Heart left ventricle (tissue), 16 donors: ENCODE data around the gene MMP27. TPM values are rescaled to one million over a fixed set of nuclear protein-coding genes. Genes with fewer than 3 reads are reported as not detected.
A peak's percentile ranks its signal among the peaks of the same experiment; 100 is the strongest.

ENCODE experiments used
- ATAC-seq, 4 donors: fragments of 200-7000 bp; cut with Tn5 transposase; one replicate each; pipeline ENCODE4 v1.9.1; 2020 to 2022; ENCODE audit warnings: moderate library complexity in 4 of 4, mild to moderate bottlenecking in 3 of 4, moderate number of reproducible peaks in 1 of 4
- DNase-seq, 5 donors: peaks; one replicate each; pipeline ENCODE4 v3.0.0-alpha.2; 2020
- H3K27ac ChIP-seq, 12 donors: fragments of 200-600 bp; sonication (generic) in 4 of 12; one replicate each; pipeline versions ENCODE4 v1.5.0 to v1.8.0; 2016 to 2022; ENCODE audit warnings: mild to moderate bottlenecking in 2 of 12
- H3K27me3 ChIP-seq, 9 donors: fragments of 200-600 bp; sonication (generic) in 2 of 9; one replicate each; pipeline versions ENCODE4 v1.5.1 to v1.8.0; 2016 to 2022; ENCODE audit warnings: mild to moderate bottlenecking in 3 of 9
- H3K36me3 ChIP-seq, 9 donors: fragments of 200-600 bp; sonication (generic) in 2 of 9; one replicate each; pipeline versions ENCODE4 v1.5.0 to v1.8.0; 2018 to 2022; ENCODE audit warnings: mild to moderate bottlenecking in 2 of 9
- H3K4me1 ChIP-seq, 12 donors: fragments of 200-600 bp; sonication (generic) in 4 of 12; one replicate each; pipeline versions ENCODE4 v1.5.0 to v1.8.0; 2016 to 2022; ENCODE audit warnings: mild to moderate bottlenecking in 3 of 12
- H3K4me3 ChIP-seq, 12 donors: fragments of 200-600 bp; sonication (generic) in 4 of 12; one replicate each; pipeline versions ENCODE4 v1.5.0 to v1.8.0; 2017 to 2022; ENCODE audit warnings: mild to moderate bottlenecking in 9 of 12, moderate library complexity in 4 of 12
- H3K9me3 ChIP-seq, 12 donors: fragments of 200-600 bp; sonication (generic) in 4 of 12; one replicate each; pipeline versions ENCODE4 v1.5.0 to v1.8.0; 2016 to 2022; ENCODE audit warnings: mild to moderate bottlenecking in 1 of 12
- POLR2A ChIP-seq, 2 donors: fragments of 450-650 bp; IDR thresholded peaks; one replicate each; pipeline ENCODE4 v1.6.1; 2017; ENCODE audit warnings: antibody characterized with exemption in 2 of 2, mild to moderate bottlenecking in 2 of 2, moderate library complexity in 2 of 2
- WGBS, 4 donors: extraction: QIAGEN DNeasy Blood & Tissue Kit in 2 of 4; methylation state at CpG; one replicate each; pipeline versions ENCODE4 v1.1.5 to v1.1.7; 2013 to 2018; 5-methylcytosine and 5-hydroxymethylcytosine counted together
- intact Hi-C, 10 donors: fragments of 100-400 bp; cut with DNase I; formaldehyde crosslinking; loops; one replicate each; pipeline versions ENCODE4 v1.11.1 to v1.14.2; 2022
- polyA plus RNA-seq, 2 donors: library from polyadenylated mRNA; stranded (reverse); fragments of 200-250 nt; gene quantifications; one replicate each; pipeline ENCODE4 v1.2.3, GENCODE V29; 2013
- total RNA-seq, 9 donors: library from RNA; depleted of rRNA in 2 of 9; stranded (reverse); fragments of >200 nt in 2 of 9; fragmentation: NEBNext Ultra II Directional in 3 of 9; extraction: Animal tissue kit (Norgen Biotek cat#: 25700) in 3 of 9; gene quantifications; one replicate each; pipeline versions ENCODE4 v1.1.0 to v1.2.4, GENCODE V29; 2016 to 2023
- TF ChIP-seq, protein P1 (sequence below), 12 donors: fragments of 200-600 bp; sonication (generic) in 4 of 12; IDR thresholded peaks; one replicate each; pipeline versions ENCODE4 v1.5.0 to v1.8.0; 2018 to 2022; ENCODE audit warnings: antibody characterized with exemption in 12 of 12, mild to moderate bottlenecking in 5 of 12
- donor health status: ischemic (EF 13 %, LVEDD 7.1; RV severe dilation, severe dysfunction).
- donor health status: healthy with polysubstance abuse.
- donor health status: DM: no; HTN: yes; CAD: no.
- donor health status: DM: no; HTN: no; CAD: no.
- donor health status: ischemic (EF 25% LVEDD 6.9; RV normal size, moderate dysfunction).
- donor health status: ischemic (EF 25% LVEDD 5.7; RV mildly dilated, moderate dysfunction).
- donor health status: healthy.
- donor health status: DM: yes; HTN: yes; CAD: no.
- donor health status: ischemic (EF 35%, LVEDD 5.7; RV mildly dilated, moderate dysfunction).
- donor health status: nonischemic (EF 11% LVEDD 7.7; RV severe dilation, severe dysfunction).
- donor health status: DM: yes; HTN: yes; CAD: no.
- donor health status: PGD.
- donor health status: ischemic (EF 29% LVEDD 5.4; RV normal size, mild dysfunction).
- donor health status: nonischemic (EF 23%, LVEDD 6.1; RV moderate dilation, normal function).

MMP27 gene
- total and polyA plus RNA-seq, 11 donors: 0.14 TPM; not detected in 10

DNA sequence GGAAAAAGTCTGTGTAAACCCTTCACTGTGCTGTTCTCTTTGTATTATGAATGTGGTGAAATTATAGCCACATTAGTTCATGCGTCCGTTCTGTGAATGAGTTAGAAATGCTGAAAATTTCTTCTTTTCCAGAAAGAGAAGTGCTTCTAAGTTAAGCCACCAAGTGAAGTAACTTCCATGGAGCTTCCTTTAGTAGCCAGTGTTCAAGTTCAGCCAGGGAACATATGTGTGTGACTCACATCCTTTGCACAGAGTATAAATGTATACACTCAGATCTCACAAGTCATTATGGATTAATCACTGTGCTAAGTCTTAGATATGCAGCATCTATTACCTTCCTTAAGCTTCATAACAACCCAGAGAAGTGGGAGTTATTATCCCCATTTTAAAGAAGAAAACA lies 22.3 kb upstream of the MMP27 start:
- no peak for TF ChIP-seq POLR2A (IDR thresholded peaks at IDR 0.05)
- no peak overlapping the region for H3K27ac ChIP-seq
- no peaks in the 10 kb centered on the region for H3K36me3 ChIP-seq
- ATAC-seq: peak in 2 of 4 donors; percentile 26 to 53
- no peak overlapping the region for H3K4me3 ChIP-seq
- H3K4me1 ChIP-seq: peaks cover 0 to 19% (median 0%) of the 10 kb centered on the region in 12 donors
- H3K27me3 ChIP-seq: peaks cover 0 to 4% (median 0%) of the 10 kb centered on the region in 9 donors
- H3K9me3 ChIP-seq: peaks cover 0 to 5% (median 0%) of the 10 kb centered on the region in 12 donors
- no peak for DNase-seq
- intact Hi-C loops: no loop called here
- 82 to 92% (median 83%) methylated on average over 2 of the region's 2 CpGs for WGBS, 4 donors

DNA sequence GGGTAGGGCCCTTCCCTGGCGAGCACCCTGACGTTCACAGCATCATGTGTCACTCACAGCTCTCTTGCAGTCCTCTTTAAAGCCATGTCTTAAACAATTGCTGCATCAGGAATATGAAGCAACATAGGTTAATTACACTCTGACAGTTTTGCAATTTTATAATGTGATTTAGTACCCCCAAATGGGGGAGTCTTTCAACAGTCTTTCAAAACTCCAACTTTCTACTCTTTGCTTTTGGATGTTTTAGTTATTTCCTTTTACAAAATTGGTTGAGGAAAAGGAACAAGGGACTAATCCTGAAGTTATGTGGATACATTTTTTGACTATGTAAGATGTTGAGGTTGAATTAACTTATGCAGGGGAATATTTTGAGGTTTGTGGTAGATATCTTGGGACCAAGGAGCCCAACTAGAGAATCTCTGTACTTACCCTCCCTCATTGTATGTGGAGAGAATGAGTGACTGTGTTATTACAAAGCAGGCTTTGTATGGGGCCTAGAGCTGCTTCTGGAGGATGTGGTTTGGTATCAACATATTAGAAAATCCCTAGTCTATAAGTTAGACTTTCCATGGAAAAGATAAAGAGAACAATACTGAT lies 19.4 kb upstream of the MMP27 start, which contains the start of gene MMP8:
Gene MMP8, minus strand, starts transcription at position 51 of the 597 bp plus-strand sequence. CDS start 99 bp downstream, outside the sequence.
- Histone ChIP-seq H3K27ac (no peak within 1 kb of the TSS), H3K4me1 (peaks cover 0 to 19% (median 0%) of the 10 kb centered on the region in 12 donors), H3K9me3 (peaks cover 0 to 5% (median 0%) of the 10 kb centered on the region in 12 donors), H3K4me3 (no peak within 1 kb of the TSS), H3K36me3 (no peaks in the 10 kb centered on the region), H3K27me3 (no peaks in the 10 kb centered on the region)
- no peak for TF ChIP-seq POLR2A (IDR thresholded peaks at IDR 0.05)
- TF ChIP-seq, protein P1, sequence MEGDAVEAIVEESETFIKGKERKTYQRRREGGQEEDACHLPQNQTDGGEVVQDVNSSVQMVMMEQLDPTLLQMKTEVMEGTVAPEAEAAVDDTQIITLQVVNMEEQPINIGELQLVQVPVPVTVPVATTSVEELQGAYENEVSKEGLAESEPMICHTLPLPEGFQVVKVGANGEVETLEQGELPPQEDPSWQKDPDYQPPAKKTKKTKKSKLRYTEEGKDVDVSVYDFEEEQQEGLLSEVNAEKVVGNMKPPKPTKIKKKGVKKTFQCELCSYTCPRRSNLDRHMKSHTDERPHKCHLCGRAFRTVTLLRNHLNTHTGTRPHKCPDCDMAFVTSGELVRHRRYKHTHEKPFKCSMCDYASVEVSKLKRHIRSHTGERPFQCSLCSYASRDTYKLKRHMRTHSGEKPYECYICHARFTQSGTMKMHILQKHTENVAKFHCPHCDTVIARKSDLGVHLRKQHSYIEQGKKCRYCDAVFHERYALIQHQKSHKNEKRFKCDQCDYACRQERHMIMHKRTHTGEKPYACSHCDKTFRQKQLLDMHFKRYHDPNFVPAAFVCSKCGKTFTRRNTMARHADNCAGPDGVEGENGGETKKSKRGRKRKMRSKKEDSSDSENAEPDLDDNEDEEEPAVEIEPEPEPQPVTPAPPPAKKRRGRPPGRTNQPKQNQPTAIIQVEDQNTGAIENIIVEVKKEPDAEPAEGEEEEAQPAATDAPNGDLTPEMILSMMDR (IDR thresholded peaks at IDR 0.05): no peak
- ATAC-seq (no peak), DNase-seq (no peak)
- intact Hi-C loops: no loop called here
- WGBS, 4 donors: 38 to 46% (median 43%) methylated on average over 2 of the region's 2 CpGs

DNA sequence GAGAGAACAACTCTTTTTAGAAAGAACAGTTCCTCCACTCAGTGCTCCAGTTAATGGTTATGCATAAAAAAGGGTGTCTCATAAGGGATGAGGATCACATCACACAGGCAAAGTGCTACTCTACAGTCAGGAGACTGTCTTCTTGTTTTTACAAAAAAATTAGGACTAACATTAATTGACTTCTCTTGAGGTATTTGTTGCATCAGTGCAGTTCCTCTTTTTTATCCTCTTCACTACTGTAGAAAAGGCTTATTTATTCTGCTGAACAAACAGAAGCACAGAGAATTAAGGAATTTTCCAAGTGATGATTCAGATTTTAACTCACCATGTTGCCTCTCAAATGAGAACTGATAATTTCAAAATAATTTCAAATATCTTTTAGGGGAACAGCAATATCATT lies 17.3 kb upstream of the MMP27 start:
- H3K4me3 ChIP-seq: no peak overlapping the region
- ATAC-seq (no peak), DNase-seq (no peak)
- TF ChIP-seq, protein P1 (IDR thresholded peaks at IDR 0.05): no peak
- TF ChIP-seq POLR2A (IDR thresholded peaks at IDR 0.05): no peak
- no peaks in the 10 kb centered on the region for H3K27me3 ChIP-seq
- peaks cover 0 to 5% (median 0%) of the 10 kb centered on the region in 12 donors for H3K9me3 ChIP-seq
- H3K27ac ChIP-seq: peak overlapping the region in 1 of 12 donors; percentile 50
- intact Hi-C loops: no loop called here
- H3K36me3 ChIP-seq: no peaks in the 10 kb centered on the region
- H3K4me1 ChIP-seq: peaks cover 0 to 13% (median 0%) of the 10 kb centered on the region in 12 donors

DNA sequence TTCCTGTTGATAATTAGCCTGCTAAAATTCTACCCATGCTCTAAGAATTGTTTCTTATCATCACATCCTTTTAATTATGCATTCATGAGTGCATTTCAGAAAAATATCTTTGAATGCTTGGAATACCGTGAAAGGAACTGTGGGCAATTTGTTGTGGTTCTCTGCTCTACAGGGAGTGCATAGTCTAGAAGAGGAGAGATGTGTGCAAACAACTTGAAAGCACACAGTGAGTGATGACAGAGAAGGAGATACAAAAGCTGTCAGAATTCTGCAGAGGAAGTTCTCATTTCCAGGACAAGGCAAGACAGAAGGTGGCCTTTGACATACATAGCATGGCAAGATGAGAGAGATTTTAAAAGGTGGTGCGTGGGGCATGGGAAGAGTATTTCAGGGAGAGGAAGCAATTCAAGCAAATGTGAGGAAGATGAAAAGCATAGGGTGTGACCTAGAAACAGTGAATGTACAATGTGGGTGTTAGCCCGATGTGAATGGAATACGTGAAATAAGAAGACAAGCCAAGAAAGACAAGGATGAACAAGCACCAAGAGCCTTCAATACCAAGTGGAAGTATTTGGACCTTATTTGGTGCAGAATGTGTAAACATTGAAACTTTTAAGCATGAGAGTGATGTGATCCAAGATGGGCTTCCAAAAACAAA lies 14.2 kb upstream of the MMP27 start:
- no peak overlapping the region for H3K4me3 ChIP-seq
- no peaks in the 10 kb centered on the region for H3K36me3 ChIP-seq
- H3K9me3 ChIP-seq: peaks cover 0 to 5% (median 0%) of the 10 kb centered on the region in 12 donors
- intact Hi-C loops: no loop called here
- H3K4me1 ChIP-seq: peaks cover 0 to 15% (median 0%) of the 10 kb centered on the region in 12 donors
- no peaks in the 10 kb centered on the region for H3K27me3 ChIP-seq
- no peak overlapping the region for H3K27ac ChIP-seq
- DNase-seq (no peak), ATAC-seq (no peak)
- WGBS, 4 donors: 44 to 68% (median 51%) methylated on average over 4 of the region's 4 CpGs
- TF ChIP-seq, protein P1 (IDR thresholded peaks at IDR 0.05): no peak
- TF ChIP-seq POLR2A (IDR thresholded peaks at IDR 0.05): no peak
